HG03354 (cell line): ENCODE results near the gene LARGE2.

Source experiments
- ATAC-seq: cut with Tn5 transposase; IDR thresholded peaks from one replicate; pipeline ENCODE4 v1.9.1; 2021; ENCODE audit warnings: mild to moderate bottlenecking; ENCODE audit not compliant: unreplicated experiment, poor library complexity, severe bottlenecking

Gene LARGE2

DNA sequence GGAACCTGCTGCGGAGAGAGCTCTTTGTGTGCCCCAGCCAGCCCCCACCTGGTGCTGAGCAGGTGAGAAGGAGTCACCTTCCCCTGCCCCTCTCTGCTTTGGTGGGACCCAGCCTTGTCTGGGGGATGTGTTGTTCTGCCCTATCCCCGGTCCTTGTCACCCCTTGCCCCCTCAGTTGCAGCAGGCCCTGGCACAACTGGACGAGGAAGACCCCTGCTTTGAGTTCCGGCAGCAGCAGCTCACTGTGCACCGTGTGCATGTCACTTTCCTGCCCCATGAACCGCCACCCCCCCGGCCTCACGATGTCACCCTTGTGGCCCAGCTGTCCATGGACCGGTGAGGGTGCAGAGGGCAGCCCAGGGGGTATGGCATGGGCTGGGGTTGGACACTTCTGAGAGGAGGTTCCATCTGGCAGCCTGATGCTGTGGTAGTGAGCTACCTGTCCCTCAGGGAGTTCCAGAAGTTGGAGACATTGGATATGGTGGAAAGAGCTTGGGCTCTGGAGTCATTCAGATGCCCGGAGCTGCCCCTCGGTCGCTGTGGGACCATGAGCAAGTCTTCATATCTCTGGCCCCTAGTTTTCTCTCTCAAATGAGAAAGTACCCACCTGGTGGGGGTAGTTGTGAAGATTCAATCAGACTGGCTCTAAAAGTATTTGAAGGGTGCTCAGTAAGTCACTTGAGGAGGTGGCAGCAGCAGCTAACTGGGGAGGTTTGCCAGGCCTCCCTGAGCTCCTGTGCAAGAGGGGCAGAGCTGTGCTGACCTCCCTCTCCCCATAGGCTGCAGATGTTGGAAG lies 4.3 kb downstream of the LARGE2 start:
- no peak for ATAC-seq

DNA sequence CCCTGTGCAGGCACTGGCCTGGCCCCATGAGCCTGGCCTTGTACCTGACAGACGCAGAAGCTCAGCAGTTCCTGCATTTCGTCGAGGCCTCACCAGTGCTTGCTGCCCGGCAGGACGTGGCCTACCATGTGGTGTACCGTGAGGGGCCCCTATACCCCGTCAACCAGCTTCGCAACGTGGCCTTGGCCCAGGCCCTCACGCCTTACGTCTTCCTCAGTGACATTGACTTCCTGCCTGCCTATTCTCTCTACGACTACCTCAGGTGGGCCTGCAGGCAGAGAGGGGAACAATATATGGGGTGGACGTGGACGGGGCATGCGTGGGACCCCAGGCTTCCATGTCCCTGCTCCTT lies 4.9 kb downstream of the LARGE2 start:
- ATAC-seq, result no peak

DNA sequence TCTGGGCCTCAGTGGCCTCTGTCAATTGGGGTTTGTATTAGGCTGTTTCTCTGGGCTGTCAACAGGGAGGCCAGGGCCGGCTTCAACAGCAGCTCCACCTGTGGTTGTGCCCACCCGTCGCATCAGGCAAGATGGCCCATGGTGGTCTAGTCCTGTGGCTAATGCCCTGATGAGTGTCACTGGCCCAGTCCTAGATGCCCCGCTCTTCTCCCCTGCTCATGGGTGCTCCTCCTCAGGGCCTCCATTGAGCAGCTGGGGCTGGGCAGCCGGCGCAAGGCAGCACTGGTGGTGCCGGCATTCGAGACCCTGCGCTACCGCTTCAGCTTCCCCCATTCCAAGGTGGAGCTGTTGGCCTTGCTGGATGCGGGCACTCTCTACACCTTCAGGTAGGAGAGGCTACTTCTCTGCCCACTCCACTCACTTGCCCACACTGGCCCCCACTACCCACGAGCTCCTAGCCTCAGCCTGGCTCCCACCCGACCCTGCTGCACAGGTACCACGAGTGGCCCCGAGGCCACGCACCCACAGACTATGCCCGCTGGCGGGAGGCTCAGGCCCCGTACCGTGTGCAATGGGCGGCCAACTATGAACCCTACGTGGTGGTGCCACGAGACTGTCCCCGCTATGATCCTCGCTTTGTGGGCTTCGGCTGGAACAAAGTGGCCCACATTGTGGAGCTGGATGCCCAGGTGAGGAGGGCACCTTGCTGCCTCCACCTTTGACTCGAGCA lies 5.4 kb downstream of the LARGE2 start:
- ATAC-seq, result no peak

DNA sequence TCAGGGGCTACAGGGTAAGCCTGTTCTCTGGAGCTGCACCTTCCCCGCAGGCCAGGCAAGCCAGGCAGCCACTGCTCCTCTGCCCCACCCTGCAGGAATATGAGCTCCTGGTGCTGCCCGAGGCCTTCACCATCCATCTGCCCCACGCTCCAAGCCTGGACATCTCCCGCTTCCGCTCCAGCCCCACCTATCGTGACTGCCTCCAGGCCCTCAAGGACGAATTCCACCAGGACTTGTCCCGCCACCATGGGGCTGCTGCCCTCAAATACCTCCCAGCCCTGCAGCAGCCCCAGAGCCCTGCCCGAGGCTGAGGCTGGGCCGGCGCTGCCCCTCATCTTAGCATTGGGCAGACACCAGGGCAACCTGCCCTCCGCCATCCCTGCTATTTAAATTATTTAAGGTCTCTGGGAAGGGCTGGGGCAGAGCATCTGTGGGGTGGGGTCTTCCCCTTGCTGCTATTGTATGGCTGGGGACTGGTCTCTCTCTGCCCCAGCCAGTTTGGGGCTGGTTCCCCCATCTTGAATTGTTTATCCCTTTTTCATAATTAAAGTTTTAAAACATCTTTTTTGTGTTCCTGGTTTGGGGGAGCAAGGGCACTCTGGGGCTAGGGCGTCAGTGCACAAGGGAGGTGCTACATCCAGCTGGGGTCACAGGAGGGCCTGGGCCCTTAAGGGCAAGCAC lies 6.2 kb downstream of the LARGE2 start:
- no peak for ATAC-seq

DNA sequence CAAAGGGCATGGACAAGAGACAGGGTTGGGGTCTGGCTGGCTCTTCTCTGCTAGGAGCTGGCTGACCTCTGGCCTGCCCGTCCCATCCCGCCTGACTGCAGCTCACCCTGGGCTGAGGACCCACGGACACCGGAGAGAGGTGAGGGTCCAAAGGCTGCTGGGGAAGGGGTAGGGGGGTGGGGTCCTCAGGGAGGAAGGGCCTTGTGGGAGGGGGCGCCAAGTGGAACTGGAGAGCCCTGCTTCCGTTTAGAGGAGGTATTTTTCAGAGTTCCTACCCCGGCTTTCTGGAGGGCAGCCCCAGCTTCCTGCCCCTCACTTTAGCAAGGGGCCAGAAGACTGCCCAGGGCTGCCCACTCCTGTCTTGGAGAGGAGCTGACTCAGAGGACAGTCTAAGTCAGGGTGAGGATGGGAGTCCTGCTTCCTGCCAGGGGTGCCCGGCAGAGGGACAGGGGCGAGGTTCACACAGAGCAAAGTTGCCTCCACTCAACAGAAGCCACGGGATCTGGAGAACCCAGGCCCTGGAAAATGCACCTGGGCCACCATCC lies 7.1 kb downstream of the LARGE2 start:
- no peak for ATAC-seq

DNA sequence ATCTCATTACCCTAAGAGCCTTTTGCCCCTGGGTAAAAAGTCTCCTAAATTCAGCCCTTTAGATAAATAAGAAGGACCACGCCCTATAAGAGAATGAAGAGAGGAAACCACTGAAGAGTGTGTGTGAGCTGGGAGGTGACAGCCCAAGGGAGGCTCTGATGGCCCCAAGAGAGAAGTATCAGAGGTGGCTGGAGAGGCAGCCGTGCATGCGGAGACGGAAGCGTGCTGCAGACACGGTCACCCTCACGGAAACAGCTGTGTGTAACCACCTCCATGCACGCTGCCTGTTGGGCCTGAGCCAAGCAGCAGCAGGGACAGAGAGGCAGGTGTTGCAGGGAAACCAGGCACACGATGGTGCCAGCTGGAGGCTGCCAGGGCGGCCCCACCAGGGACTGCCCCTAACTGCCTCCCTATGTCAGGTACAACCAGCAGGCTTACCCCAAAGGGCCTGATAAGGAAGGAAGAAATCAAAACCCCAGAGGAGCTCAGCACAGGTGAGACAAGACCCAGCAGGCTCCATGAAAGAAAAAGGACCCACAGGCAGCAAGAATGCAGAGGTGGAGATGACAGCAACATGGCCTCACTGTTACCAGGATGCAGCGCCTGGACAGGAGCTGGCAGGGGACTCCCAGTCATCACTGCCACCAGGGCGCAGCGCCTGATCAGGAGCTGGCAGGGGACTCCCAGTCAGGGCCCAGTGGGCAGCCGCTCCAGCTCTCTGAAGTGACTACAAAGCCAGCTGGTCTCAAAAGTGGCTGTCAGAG lies 7.8 kb downstream of the LARGE2 start:
- peak; percentile 94 for ATAC-seq

DNA sequence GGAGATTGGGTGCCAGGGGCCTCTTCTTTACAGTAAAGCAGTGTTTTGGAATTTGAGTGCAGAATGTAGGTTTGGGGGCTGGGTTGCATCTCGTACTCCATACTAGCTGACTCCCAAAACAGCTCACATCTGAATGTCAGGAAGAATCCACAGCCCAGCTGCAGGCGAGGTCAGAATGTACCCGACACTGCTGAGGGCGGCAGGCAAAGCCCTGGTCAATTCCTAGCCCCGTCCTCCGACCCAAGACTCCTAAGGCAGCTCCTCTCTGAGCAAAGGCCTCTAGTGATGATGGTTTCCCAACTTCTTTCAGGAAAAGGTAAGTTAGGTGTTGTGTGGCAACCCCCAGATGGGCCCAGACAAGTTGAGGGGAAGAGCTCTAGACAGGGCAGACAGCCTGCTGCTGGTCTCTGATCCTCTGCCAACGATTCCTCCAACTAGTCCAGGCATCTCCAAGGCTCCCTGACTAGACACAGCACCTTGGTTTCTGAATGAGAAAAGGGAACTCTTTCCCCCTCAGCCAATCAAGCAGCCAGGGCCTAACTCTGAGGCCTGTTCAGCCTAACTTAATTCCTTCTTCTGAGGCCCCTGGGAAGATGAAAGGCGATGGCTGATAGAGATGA lies 8.6 kb downstream of the LARGE2 start:
- ATAC-seq, result no peak

DNA sequence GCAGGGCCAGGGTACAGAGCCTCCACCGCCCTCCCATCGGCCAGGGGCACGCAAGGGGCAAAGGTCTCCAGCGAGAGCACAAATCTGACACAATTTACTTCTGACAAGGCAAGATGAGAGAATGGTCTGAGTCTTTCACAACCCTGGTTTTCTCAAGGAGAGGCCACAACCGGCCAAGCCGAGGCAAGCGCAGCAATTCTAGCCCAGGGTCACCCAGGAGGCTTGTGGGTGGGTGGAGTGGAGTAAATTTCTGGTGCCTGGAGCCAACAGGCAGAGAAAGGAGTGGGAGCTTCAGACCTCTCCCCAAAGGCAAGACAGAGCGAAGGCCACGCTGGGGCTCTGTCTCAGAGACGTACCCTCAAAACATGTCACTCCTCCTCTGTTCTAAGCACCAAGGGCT lies 9.3 kb downstream of the LARGE2 start:
- ATAC-seq, result no peak

DNA sequence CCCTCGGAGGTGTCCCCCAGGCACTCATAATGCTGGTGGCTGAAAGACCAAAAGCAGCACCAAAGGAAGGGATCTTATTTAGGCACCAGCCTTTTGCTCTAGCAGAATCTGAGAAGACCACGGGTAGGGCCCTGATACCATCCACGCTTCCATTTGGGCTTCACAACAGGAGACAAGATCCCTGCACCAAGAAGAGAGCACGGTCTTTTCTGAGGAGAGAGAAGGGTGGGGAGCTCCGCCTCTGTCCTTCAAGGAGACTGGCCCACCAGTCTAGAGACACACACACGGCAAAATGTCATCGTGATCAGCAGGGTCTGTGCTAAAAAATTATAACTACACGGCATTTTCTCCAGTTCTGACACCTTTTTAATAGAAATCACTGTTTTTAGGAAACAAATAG lies 9.8 kb downstream of the LARGE2 start:
- no peak for ATAC-seq

DNA sequence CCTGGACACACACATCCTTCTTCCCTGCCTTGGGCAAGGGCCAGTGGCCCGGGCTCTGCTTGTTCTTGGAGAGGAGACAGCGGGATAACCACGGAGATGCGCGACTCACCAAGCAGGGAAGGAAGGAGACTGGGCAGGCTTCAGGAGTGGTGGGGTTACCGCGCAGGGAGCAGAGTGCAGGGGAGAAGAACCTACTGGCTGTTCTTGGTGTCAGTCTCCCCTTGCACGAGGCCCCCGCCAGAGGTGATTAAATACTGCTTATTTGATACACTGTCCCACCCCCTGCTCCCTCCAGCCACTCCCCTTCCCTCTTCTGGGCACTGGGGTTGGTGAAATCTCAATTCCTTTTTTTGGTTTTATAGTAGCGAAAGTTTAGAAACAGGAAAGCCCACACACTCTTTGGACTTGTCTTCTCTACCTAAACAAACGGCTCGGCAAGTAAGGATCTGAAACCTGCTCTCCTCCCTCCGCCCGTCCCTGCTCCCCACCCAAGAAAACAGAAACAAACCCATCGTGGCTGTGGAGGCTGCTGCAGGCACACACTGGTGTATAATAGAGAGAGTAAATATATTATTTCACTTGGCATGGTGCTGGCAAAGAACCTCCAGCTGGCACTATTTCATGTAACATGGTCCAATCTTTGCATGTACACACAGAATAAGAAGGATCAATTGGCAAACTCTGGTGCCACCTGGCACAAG lies 10.8 kb downstream of the LARGE2 start:
- ATAC-seq, result peak; percentile 23

DNA sequence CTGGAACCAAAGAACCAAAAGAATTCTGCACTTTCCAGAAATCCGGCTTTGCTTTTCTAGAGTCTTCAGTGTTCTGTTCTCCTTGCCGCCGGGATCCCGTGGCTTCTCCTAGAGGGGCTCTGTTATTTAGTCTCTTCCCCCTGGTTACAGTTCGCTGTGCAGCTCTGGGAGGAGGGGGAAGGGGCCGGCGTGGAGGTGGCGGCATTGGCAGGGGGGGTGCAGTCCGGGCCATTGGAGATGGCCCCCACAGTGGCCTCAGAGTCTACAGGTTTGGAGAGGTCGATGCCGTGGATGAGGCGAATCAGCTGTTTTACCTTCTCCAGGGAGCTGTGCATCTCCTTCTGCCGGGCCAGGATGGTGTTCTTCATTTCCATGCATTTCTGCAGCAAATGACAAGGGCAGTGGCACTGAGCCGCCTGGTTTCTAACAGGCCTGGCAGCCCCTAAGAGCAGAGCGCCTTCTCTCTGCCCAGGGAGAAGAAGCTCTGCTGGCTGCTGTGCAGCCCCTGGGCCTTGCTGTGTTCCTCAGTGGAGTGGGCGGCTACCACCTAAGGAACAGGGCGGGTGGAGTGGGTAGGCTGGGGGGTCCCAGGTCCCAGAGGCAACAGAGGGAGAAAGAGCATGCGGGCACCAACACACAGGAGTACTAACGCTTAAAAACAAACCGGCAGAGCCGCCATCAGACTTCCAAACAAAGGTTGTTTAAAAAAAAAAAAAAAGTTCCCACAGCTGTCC lies 11.6 kb downstream of the LARGE2 start:
- ATAC-seq, result no peak

DNA sequence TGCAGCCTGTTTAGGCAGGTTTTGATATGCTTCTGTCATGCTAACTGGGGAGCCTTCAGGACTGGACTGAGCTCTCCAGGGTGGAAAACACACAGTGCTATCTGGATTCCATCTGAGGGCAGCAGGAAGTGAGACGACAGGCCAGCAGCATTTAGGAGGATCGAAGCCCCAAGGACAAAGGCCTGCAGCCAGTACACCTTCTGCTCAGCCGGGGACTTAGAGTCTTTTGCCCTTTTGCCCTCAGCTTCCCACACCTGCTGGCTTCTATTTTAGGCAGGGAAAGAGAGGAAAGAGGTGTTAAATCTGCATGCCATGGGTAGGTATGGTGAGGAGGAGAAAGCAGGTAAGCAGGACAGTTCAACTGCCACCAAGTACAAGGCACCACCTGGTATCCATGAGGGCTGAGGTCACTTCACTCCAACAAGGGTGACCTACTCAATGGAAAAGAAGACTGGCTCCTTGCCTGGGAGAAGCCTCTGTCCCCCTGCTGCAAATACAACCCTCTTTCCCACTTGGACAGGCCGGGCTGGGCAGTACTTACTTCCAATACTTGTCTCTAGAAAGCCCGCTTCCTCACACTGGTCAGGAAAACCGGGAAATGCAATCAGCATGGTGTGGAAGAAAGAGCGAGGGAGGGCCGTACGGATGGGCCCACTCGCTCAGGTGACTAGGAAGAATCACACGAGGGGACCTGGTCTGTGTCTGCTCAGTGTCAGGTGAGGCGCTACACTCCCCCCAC lies 12.3 kb downstream of the LARGE2 start:
- no peak for ATAC-seq

DNA sequence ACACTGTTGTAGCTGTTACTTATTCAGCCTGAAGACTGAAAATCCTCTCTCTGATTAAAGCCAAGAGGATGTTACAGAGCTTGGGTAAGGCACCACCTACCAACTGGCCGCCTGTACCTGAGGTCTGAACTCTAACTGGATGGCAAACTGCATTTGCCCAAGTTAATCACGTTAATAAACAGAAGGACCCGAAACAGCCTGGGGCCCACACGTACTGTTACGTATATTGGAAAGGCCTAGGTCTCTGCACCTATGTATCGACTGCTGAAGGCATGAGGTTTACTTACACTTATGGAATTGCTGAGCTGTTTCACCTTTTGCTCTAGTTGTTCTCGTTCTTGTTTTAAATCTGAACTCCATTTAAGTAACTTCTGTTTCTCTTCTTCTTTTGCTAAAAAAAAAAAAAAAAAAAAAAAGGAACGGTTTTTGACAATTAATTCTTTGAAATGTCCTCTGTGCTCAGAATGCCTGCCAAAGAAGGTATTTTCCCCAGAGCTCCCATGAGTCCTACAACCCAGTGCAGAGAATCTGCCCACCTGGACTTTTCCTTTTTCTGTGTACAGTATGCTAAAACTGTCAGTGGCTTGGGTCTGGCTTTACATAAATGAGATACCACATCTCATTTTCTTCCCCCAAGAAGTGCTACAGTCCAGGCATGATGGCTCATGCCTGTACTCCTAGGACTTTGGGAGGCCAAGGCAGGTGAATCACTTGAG lies 13.1 kb downstream of the LARGE2 start:
- no peak for ATAC-seq

DNA sequence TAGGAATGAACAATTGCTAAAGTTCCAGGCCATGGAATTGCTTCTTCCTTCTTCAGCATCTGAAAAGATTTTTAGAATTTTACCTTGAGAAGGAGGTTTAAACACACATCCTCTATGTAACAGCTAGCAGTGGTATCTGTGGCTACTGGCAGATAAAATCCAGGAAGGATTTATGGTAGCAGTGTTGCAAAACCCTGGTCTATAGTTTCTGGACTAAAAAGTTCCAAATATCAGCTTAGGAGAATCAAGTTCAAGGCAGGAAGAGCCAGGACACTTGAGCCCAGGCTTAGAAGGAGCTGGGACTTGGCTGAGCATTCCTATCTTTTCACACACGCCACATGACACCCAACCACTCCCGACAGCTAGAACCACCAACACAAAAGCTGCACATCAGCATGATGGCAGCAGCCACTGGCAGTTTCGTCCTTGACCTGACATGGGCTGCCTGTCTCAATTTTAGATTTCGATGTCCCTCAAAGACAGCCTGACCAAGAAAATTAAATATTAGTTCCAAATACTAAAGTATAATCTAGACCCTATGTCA lies 14.1 kb downstream of the LARGE2 start:
- no peak for ATAC-seq

DNA sequence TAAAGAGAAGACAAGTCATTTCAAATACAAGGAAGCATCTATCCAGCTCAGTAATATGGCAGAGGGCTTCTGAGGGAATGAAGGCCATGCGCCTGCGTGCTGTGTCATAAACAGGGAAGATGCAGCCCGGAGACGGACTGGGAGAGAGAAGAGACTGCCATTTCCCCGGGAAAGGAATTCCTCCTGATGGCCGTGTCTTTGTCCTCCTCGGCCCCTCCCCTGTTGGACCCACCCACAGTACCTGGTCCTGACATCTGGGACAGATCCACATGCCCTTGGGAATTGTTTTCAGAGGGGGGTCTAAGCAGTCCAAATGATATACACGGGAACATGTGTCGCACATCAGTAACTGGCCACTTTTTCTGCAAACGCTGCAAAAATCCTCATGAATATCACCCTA lies 15.5 kb downstream of the LARGE2 start:
- no peak for ATAC-seq

DNA sequence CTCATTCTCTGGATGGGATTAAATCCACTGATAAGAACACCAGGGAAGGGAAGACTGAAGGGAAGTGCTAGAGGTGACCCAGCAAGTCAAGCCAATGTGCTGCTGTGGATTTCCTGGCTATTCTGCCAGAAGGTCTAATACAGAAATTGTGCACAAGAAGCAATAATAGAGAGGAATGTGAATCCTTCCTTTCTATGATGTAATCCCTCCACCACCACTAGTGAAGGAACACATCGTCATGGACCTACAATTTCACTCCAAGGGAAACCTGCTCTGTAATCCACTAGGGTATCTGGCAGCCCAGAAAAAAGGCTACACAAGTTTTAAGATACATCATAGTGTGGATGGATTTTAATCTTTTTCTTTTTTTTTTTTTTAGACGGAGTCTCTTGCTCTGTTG lies 17.4 kb downstream of the LARGE2 start:
- ATAC-seq, result no peak

DNA sequence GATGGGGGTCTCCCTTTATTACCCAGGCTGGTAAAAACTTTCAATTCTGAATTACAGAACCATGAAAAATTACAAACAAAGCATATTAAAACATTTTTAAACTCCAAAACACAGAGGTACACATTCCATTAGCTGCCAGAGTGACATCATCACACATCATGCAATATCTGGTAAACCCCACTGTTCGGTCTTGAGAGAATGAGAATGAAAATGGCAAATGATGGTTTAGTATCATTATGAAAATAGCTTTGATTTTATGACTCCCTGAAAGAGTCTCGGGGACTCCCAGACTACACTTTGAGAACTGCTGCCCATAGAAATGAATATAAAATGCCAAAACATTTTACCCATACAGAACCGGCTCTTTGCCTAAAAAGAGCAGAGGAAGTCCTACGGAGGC lies 18.8 kb downstream of the LARGE2 start:
- ATAC-seq, result no peak
